Occipital lobe (tissue), 2 donors: ENCODE data around the gene SPEF2. TPM values are rescaled to one million over a fixed set of nuclear protein-coding genes. Genes with fewer than 3 reads are reported as not detected.

Source experiments
- DNase-seq: peaks from one replicate; lab custom pipeline; 2025; lab: John Stamatoyannopoulos, UW
- total RNA-seq: library from RNA; depleted of rRNA; stranded (reverse); fragments of >200 nt; gene quantifications from one replicate; pipeline ENCODE4 v1.2.3, GENCODE V29; 2014

The SPEF2 gene
- total RNA-seq, 1 donor from 2014 or later: 9.0 TPM

DNA sequence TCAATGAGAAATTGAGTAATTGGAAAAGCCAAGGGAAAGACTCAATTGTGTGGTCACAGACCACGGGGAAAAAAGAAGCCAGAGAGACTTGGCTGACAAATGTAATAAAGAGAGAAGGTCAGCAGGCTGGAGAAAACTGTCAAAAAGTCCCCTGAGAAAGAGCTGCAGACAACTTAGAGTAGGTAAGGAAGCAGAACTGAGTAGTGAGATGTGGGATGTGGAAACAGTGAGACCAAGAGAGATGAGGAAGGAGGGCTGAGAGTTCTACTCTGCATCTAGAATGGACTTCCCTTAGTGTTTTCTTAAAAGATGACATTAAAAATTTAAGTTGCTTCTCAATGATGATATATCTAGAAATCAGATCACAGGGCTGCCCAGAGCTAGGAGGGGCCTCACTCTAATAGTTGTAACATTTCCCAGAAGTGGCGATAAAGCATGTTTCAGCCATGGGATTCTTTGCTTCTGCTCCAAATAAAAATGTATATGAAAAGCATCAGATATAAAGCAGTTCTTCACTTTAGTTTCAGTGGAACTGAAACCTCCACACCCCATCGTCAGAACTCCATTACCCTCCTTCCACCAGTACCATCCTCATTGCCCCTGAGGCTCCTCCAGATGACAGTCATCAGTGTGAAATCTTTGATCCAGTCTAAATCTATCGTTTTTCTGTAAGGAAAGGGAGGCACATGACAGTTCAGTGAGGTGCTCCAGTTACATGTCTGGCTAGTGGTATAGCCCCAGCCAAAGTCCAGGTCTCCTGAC is 80.6 kb downstream of the SPEF2 start:
- DNase-seq: no peak

DNA sequence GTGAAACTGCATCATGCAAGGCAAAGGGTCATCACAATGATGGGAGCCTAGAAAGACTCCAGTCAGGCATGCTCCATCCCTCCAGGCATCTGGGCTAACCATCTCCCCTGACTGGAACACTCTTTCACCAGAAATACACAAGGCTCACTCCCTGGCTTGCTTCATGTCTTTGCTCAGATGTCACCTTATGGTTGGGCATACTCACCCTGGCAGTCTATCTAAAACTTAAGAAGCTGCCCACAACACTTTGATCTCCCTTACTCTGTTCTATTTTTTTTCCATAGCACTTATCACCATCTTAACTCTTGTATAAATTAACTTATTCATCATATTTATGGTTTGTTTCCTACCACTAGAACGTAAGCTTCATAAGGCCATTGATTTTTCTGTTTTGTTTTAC is 90.0 kb downstream of the SPEF2 start:
- DNase-seq: no peak

DNA sequence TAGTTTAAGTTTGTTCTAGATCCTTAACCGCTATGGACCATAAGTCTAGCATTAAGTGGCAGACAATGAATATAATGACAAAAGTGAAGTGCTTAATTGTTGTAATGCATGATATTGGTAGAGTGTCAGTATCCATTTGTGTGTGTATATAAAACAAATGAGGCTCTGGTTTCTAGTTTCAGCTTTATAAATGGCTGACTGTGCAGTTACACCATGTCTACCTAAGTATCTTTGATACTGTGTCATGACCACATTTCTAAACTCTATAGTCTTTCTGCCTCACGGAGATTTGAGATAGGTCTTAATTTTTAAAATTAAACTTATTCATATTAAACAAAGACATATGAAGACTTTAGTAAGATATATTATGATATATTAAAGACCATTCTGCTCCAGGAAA is 92.0 kb downstream of the SPEF2 start:
- DNase-seq: no peak

DNA sequence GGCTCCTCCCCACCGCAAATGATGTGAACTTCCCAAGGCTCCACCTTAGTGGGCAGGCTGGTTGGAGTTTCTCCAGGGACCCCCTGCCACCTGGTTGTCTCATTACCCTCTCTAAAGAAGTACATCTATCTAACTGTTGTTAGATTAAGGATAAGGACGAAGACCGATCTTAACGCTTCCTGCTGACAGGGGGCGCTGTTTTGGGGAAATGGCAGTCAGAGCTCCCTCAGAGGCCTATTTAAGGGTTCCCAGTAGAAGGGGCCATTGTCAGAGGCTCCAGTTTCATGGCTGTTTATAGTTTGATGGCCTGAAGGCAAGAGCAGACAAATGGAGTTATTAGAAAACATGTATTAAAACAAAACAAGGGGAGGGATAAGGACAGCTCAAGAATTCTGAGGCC is 100.1 kb downstream of the SPEF2 start:
- DNase-seq: no peak

DNA sequence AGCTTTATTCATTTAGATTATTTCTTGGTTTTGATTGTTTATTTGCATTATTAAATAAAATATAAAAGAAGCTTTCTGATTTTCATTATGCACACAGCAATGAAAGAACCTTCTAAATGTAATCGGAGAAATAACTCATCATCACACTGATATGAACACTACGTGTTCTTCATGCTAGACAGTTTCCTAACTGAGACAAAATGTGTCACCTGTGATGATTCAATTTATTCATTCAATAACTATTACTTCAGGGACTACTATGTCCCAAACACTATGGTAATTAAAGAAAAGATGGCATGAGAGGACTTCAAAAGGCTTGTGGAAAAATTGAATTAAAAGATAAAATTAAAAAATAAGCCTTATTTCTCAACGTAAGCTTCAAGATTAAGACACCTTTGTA is 118.1 kb downstream of the SPEF2 start:
- DNase-seq: no peak

DNA sequence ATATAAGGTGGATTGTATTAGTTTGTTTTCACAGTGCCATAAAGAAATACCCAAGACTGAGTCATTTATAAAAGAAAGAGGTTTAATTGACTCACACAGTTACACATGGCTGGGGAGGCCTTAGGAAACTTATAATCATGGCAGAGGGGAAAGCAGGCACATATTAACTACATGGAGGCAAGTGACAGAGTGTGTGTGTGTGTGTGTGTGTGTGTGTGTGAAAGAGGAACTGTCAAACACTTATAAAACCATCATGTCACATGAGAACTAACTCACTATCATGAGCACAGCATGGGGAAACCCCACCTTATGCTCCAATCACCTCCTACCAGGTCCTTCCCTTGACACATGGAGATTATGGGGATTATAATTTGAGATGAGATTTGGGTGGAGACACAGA is 118.6 kb downstream of the SPEF2 start:
- no peak for DNase-seq

DNA sequence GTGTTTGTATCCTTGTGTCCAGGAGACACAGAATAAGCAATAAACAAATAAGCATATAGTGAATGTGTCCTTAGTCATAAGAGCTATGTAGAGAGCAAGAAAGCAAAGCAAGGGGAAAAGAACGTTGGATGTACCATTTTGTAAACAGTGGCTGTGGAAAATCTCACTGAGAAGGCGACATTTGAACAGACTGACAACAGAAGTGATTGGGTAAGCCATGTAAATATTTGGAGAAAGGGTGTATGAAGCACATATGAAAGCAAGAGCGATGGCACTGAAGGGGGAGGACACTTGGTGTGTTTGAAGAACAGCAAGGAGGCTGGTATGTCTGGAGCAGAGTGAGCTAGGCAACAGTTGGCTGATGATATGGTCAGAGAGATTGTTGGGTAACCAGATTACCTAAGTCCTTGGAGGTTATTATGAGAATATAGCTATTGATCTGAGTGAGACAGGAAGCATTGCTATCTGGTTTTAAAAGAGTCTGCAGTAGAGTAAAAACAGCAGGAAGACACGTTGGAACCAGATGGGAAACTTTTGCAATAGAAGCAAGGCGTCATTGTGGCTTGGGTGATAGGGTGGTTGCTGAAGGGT is 123.6 kb downstream of the SPEF2 start:
- DNase-seq: no peak

DNA sequence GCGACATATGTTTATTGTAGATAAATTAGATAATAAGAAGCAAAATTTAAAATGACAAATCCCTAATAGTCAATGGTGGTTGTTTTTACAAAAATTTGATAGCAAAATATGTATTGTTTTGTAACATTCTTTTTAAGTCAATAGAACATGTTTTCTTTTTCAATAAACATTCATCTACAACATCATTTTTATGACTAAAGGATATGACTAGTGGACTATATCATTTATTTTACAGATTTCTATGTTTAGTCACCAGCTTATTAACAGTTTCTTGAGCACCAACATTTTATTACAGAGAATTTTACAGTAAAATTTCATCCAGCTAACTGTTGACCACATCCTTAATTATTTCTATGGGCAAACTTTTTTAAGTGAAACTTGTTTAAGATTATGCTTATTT is 124.3 kb downstream of the SPEF2 start:
- DNase-seq: no peak

DNA sequence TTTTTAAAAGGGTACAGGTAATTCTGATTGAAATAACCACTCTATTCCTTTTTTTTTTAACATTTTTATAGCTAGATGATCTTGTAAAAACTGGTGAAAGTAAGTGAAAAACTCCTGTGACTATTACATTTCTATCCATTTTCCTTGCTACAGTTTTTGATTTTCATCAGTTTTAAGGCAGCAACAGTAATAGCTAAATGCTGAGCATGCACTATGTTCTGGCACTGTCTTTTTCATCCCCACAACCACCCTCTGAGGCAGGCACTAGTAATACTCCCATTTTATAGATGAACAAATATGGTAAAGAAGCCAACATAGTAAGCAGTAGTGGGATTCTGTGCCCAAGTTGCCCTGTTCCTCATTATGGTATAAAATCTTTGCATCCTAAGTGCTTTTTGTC is 126.0 kb downstream of the SPEF2 start:
- DNase-seq: no peak

DNA sequence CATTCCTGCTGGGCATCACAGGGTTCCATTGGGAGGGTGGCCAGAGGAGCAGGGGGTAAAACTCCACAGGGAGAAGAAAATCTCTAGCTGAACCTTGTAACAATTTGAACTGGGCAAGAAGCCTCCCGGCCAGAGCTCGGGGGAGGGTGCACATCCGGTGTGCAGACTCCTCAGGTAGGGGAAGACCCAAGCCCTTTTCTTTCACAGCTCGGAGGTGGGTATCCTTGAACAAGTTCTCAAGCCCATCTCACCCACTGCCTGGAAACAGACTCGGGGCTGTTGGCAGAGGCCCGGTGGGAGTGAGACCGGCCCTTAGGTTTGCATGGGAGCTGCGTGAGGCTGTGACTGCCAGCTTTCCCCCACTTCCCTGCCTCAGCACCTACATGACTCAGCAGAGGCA is 127.5 kb downstream of the SPEF2 start:
- no peak for DNase-seq

DNA sequence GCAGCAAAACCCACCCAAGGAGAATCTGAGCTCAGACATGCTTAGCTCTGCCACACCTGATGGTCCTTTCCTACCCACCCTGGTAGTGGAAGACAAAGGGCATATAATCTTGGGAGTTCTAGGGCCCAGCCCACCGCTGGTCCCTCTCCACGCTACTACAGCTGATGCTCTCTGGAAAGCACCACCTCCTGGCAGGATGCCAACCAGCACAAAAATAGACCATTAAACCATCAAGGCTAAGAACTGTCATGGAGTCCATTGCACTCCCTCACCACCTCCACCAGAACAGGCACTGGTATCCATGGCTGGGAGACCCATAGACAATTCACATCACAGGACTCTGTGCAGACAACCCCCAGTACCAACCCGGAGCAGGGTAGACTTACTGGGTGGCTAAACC is 128.0 kb downstream of the SPEF2 start:
- no peak for DNase-seq

DNA sequence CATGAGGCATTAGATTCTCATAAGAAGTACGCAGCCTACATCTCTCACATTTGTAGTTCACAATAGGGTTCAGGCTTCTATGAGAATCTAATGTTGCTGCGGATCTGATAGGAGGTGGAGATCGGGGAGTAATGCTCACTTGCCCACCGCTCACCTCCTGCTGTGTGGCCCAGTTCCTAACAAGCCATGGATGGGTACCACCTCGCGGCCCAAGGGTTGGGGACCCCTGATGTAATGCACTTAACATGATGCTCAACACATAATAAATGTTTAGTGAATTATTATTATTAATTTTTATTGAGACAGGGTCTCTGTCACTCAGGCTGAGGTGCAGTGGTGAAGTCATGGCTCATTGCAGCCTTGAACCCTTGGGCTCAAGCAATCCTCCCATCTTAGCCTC is 134.3 kb downstream of the SPEF2 start:
- no peak for DNase-seq

DNA sequence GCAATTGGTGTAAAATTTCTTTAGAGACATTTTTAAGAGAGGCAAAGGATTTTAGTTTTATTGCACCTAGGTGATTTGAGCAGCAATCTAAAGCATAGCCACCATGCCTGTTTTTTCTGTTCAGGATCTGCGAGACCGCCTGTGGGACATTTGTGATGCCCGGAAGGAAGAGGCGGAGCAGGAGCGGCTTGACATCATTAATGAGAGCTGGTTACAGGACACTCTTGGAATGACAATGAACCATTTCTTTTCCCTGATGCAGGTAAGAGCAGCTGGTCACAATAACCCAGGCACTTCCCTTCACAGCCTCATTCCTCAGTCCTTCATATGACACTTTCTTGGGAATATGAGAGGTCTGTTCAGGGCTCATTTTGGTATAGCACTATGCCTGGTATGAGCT is 135.8 kb downstream of the SPEF2 start:
- no peak for DNase-seq

DNA sequence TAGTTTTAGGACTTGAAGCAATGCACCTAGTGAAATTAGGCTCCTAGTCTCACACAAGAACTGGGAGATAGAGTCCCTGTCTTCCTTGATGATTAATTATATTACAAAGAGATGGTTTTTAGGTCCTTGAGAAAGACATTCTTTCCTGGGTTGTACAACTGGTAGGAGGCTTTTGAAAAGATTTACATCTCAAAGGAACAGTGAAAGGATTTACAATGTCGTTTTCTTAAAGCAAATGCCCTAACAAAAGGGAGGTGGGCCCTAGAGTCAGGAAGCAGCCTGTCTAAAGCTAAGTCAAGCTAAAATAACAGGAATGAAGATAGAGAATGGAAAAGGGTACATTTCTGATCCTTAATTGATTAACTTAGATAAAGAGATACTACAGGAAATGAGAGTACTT is 136.8 kb downstream of the SPEF2 start:
- DNase-seq: no peak

DNA sequence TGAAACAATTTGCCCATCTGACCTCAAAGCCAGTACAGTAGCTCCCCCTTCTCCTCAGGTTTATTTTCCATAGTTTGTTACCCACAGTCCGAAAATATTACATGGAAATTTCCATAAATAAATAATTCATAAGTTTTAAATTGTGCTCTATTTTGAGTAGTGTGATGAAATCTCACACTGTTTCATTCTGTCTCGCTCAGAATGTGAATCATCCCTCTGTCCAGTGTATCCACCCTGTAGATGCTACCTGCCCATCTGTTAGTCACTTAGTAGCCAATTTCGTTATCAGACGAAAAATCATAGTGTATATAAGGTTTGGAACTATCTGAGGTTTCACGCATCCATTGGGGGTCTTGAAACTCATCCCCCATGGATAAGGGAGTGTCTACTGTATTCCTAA is 138.3 kb downstream of the SPEF2 start:
- no peak for DNase-seq

DNA sequence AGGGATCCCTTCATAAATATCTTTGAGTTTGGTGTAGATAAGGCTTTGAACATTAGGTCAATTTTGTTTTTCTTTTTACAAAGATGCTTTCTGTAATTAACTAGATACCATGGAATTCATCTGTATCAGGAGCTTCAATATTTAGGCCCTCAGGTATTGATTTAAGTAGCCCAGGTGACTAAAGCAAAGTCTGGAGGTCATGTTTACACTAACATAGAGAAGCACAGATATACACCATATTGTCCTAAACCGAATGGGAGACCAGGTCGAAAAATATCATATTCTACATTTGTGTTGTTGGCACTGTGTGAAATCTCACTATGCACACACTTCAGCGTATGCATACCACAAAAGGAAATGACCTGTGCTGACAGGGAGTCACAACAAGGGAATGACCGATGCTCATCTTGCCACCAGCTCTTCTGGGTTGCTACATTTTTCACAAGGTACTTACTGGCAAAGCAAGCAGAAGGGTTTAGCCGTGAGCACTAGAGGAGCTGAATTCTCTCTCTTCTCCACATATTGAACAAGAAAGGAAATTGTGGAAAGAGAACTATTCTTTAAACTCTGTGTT is 140.6 kb downstream of the SPEF2 start:
- DNase-seq: no peak

DNA sequence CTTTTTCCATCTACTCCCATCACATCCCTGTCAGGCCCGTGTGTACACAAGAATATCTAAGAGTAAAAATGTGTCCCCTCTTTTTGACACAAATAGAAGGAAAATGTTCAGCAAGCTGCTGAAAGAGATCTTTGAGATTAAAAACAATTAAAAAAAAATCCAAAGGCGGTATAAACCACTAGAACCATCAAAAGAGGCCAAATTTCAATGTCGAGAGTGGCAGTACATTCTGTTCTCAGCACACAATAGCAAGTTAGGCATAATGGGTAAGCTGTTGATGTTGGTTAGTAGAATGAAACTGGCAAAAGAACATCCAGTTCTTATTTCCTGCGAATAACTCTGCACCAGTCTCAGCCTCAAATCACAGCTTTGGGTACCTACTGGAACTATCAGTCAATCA is 143.9 kb downstream of the SPEF2 start:
- no peak for DNase-seq

DNA sequence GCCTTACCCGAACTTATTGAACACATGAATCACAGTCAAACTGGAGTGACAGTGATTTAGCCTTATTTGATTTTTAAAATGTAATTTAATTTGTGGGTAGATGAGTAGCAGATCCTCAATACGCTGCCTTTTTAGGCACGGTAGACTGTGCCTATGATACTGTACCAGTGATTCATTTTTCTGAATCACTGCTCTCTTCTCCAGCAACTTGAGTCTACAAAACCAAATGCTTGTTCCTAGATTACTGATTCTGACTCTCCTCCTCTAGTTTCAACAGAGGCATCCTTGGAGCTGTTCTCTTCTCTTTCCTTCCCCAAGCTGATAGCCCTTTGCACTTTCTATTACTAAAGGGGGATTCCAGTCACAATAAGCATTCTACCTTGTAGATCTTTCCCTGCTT is 144.7 kb downstream of the SPEF2 start:
- DNase-seq: no peak

DNA sequence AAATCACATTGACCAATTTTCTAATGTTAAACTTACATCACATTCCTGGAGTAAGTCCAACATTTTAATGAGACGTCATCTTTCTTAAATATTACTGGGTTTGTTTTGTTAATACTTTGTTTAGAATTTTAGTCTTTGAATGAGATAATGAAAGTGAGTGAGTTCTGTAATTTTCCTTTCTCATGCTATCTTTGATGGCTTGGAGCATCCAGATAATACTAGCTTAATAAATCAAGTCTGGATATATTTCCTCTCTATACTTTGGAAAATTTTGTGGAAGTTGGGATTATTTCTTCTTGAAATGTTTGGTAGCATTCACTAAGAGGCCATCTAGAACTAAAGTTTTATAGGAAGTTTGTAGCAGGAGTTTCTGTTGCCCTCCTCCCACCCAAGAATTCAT is 148.3 kb downstream of the SPEF2 start:
- no peak for DNase-seq

DNA sequence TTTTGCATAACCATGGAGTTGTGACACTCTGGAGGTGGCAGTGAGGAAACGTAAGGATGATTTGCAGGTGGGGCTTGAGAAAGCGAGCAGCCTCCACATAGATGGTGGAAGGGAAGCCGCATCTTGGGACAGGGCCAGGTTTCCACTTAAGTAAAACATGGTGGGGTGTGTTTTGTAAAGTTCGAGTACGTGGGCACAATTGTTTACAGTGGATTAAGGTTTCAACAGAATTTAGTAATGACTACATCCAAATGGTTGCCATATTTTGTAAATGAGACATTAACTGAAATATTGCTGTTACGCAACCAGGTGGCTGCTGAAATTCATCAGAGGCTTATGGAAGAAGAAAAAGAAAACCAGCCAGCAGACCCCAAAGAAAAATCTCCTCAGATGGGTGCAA is 153.6 kb downstream of the SPEF2 start:
- DNase-seq: no peak

DNA sequence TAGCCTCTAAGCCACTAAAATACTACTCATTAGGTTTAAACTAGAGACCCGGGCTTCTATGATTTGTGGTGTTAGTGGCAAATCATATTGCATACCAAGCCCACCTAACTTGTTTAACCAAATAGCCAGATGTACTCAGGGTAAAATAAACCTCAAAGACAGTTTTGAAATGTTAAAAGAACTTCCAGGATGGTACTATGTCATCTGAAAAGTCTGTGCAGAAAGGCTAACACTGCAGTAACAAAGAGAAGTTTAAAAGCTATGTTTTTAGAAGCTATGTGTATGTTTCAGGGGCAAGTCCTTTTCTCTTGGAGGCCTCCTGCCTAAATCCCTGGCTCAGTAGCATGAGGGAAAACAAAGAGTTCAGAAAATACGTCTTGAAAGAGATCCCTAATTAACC is 154.2 kb downstream of the SPEF2 start:
- DNase-seq: no peak

DNA sequence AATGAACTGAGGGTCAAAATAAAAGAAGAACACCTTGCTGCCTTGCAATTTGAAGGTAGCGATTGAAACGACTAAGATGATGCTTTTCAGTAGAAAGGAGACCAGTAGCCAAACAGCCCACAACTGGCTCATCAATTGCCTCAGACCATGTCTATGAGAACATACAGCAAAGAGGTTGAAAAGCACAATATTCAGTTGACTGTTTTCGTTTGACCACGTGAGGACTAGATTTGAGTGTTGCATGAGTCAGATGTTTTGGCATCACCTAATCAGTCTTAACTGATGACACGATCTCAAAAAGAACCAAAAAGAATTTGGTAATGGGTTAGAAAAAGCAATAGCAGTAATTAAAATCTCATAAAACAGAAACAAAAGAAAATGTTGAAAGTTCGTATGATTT is 156.3 kb downstream of the SPEF2 start:
- no peak for DNase-seq

DNA sequence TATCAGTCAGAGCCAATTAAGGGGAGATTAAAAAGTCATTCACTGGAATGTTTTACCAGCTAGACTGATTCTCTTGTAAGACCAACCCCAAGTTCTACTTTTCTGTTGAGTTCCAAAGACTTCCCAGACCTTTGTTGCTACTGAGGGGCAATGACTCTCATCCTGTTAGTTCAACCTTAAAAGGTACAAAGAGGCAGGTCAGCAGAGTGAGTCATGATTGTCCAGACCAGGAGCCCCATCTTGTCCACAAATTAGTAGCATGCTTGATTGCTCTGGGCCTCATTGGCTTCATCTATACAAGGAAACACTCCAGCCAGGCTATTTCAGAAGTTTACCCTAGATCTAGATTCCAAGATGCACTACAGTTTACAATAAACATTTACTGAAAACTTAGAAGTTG is 159.1 kb downstream of the SPEF2 start:
- DNase-seq: no peak
